ENCODE measurements around the gene NEK2.
"Not testable (repeated sequence)": the region's sequence is repeated elsewhere in the genome, so short reads cannot be mapped to it uniquely, and the experiment has no call there.

NEK2 gene

GRCh38 chr1:211688421-211688820 lies 13.0 kb upstream of the NEK2 start:
- no peak overlapping the region for H3K27ac ChIP-seq
- TF ChIP-seq ZFX (IDR thresholded peaks at IDR 0.05), result no peak
- TF ChIP-seq CTCF (conservative IDR thresholded peaks at IDR 0.05), result no peak

- H3K27ac ChIP-seq, result no peak overlapping the region
- TF ChIP-seq CTCF (conservative IDR thresholded peaks at IDR 0.05), result no peak
- TF ChIP-seq ZFX (IDR thresholded peaks at IDR 0.05), result no peak
Observed at GRCh38 chr1:211687462-211688215, 12.2 kb upstream of the NEK2 start.

- H3K27ac ChIP-seq, result no peak overlapping the region
- TF ChIP-seq CTCF (conservative IDR thresholded peaks at IDR 0.05) (no peak), ZFX (IDR thresholded peaks at IDR 0.05) (no peak)
Observed at GRCh38 chr1:211685823-211686222, 10.4 kb upstream of the NEK2 start.

GRCh38 chr1:211684791-211685190 lies 9.4 kb upstream of the NEK2 start:
- H3K27ac ChIP-seq, result no peak overlapping the region
- no peak for TF ChIP-seq ZFX (IDR thresholded peaks at IDR 0.05)
- TF ChIP-seq CTCF (conservative IDR thresholded peaks at IDR 0.05), result no peak

- TF ChIP-seq CTCF (conservative IDR thresholded peaks at IDR 0.05) (no peak), ZFX (IDR thresholded peaks at IDR 0.05) (no peak)
- no peak overlapping the region for H3K27ac ChIP-seq
Observed at GRCh38 chr1:211684331-211684730, 8.9 kb upstream of the NEK2 start.

GRCh38 chr1:211683396-211684297 lies 8.2 kb upstream of the NEK2 start:
- no peak; the same call in 1 of the 2 replicates for TF ChIP-seq ZFX (IDR thresholded peaks at IDR 0.05)
- no peak overlapping the region for H3K27ac ChIP-seq

- H3K27ac ChIP-seq, result not testable (repeated sequence)
Observed at GRCh38 chr1:211682186-211682585, 6.8 kb upstream of the NEK2 start.

- H3K27ac ChIP-seq, result no peak overlapping the region
- TF ChIP-seq CTCF (conservative IDR thresholded peaks at IDR 0.05), result peak; percentile 89
- TF ChIP-seq ZFX (IDR thresholded peaks at IDR 0.05), result no peak
Observed at GRCh38 chr1:211680752-211681327, 5.4 kb upstream of the NEK2 start.
